GM19467 (cell line): ENCODE data around the gene OR52L1.

Experiments
- ATAC-seq: cut with Tn5 transposase; IDR thresholded peaks from one replicate; pipeline ENCODE4 v1.9.1; 2021; ENCODE audit warnings: mild to moderate bottlenecking, moderate library complexity; ENCODE audit not compliant: unreplicated experiment

The OR52L1 gene

GRCh38 chr11:5941951-5942350 is 44.8 kb downstream of the OR52L1 start, which contains the start of gene OR56A3:
Gene OR56A3 (plus strand): TSS chr11:5942251. CDS start chr11:5947347, 5,096 bp downstream.
- ATAC-seq: no peak

DNA sequence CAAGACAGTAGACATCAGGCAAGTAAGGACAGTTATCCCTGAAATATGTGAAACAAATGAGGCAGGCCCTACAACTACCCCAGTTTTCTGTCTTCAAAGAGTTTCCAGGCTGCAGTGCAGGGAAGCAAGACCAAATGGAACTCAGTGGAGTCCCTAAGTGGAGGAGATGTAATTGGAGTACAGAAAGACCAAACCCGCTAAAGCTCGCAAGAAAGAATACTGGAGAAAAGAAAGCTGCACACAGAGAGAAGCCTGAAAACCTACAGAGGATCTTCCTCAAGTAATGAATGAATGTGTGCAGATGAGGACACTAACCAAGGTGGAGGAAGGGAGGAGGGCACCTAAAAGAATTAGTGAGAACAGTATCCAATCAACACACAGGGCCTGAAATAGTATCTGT is 46.0 kb downstream of the OR52L1 start:
- ATAC-seq: no peak

DNA sequence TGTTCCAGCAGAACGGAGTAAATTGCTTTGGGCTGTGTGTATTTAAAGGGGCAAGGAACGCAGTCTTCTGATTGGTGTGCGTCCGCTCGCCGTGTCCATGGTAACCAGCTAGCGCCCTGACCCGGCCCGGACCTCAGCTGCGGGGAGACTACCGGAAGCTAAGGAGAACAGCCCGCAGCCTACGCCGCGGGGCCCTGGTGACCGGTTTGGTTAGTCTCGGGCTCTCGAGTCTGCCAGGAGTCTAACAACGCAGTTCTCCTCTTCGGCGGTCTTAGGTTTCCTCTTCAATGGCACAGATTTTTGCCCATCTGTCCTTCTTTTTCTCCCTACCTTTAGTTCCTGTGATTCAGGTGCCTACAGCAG is 48.2 kb downstream of the OR52L1 start:
- no peak for ATAC-seq

- no peak for ATAC-seq
Observed at GRCh38 chr11:5937868-5938602, 48.8 kb downstream of the OR52L1 start.
